Stimulated activated CD8-positive, alpha-beta memory T cell treated with anti-CD3 and anti-CD28 coated beads, Interleukin-7, amount 100 ng/mL, for 1 hour (primary cell): ENCODE data around the gene TBCE.

ENCODE experiments used
- DNase-seq, 2 donors: peaks; one replicate each; pipeline ENCODE4 v3.0.0-alpha.2; 2020; ENCODE audit warnings: low read depth in 2 of 2

The TBCE gene

GRCh38 chr1:235410467-235410866 is 43.2 kb downstream of the TBCE start:
- DNase-seq, result no peak

- no peak for DNase-seq
Observed at GRCh38 chr1:235411489-235412486, 44.6 kb downstream of the TBCE start.

DNA sequence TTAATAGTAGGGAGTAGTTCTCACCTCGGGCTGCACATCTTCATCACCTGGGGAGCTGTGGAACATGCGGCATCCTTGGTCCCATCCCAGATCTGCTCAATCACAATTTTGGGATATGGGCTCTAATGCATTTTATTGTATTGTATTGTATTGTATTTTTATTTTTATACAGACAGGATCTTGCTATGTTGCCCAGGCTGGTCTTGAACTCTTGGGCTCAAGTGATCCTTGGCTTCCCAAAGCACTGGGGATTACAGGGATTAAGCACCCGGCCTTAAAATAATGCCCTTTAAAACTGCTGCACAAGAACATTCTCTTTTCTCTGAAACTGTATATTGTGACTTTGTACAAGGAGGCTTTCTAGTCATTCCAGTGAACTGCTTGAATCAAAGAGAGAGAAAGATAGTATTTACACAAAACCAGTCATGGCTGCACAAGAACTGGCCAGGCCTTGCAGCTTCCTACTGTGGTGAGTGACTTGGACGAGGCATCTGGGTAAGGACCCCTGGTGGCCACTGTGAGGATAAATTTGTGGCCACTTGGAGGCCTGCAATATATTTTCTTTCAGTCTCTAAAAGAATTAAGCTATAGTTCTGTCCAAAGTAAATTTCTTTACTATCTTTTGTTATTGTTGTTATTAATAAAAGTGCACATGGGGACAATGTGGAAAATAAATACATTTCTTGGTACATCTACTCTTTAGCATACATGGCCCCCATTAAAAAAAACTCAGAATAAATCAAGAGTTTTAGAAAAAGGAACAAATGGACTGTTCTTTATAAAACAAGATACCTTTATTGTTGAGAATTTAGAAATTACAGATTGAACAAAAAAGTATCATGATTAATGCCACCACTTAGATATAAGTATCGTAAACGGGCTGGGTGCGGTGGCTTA is 48.0 kb downstream of the TBCE start:
- peak; percentile 23 to 31 for DNase-seq

DNA sequence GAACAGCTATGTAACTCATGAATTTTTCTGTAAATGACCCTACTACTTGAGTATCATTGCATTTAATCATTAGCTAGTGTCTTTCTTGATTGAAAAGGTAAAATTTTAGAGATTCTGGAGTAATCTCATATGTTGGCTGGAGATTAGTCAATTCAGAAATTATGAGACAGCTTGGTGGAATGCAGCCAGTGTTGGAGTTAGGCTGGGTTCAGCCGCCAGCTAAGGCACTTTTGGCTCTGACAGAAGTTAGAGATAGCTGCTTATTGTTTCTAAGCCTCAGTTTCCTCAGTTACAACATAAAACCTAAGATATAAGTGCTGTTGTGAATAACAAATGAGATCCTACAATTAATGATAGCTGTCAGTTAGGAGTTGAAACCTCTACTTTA is 49.4 kb downstream of the TBCE start:
- no peak for DNase-seq

DNA sequence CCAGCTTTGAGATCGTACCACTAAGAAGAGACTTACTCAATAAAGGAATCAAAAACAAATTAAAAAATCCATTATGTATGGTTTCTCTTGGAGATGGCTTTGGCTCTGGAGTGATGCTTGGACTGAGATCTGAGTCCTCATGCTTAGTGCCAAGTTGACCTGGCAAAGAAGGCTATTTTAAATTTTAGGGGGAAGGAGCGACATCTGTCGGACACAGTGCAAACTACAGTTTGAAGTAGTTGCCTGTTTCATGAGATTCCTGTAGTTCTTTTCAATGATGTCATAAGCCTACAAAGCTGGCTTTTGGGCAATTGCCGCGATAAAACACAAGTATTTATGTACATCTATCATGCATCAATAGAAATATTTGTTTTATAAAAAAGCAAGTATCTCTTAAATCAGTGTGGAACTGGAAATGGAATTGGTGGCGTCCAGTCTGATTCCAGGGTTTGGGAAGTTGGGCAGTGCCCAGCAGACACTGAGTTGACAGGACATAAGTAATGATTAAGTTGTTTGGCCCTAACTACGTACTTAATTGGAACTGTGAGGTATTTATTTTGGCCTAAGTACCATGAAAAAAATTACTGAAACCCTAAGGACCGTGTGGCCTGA is 50.0 kb downstream of the TBCE start:
- DNase-seq, result peak; percentile 19 to 33

- no peak for DNase-seq
Observed at GRCh38 chr1:235421751-235422150, 54.5 kb downstream of the TBCE start.

DNA sequence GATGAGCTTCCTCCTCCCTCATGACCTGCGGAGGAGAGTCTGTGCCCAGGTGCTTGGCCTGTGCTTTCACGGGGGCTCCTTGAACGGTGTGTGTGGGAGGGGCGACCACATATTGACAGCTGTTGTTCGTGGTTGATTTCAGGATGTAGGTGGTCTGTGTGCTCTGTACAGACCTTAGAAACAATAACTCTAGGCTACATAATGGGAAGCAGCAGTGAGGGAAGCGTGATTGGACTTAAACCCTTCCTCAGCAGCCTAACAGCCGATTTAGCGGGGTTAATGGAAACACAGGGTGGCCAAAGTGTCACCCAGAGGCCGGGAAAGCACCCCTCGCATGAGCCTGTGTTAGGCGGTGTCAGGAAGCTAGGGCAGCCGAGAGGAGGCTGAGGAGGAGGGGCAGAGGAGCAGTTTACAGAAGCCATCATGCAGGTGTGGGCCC is 56.0 kb downstream of the TBCE start:
- DNase-seq, result peak in 1 of 2 donors; percentile 2

- DNase-seq, result no peak
Observed at GRCh38 chr1:235424092-235424491, 56.9 kb downstream of the TBCE start.

DNA sequence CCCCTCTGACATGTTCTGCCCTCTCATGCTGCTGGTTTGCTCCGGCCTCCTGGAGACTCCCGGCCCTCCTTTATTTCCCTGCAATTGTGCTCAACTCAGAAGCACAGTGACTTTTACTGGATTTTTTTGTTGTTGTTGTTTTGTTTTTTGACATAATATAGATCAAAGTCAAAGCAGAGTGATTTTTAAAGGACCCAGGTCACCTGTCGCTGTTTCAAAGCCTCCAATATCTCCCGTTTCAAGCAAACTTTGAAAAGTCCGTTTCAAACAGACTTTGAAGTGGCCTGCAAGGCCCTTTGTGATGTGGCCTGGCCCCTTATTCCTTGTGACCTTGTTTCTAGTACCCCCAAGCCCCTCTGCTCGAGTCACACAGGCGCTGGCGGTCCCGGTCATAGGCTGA is 58.1 kb downstream of the TBCE start:
- DNase-seq, result no peak

- DNase-seq, result no peak
Observed at GRCh38 chr1:235426143-235426542, 58.9 kb downstream of the TBCE start.

- DNase-seq, result no peak
Observed at GRCh38 chr1:235426680-235427079, 59.5 kb downstream of the TBCE start.

- no peak for DNase-seq
Observed at GRCh38 chr1:235427447-235427846, 60.2 kb downstream of the TBCE start.

GRCh38 chr1:235429143-235429542 is 61.9 kb downstream of the TBCE start:
- no peak for DNase-seq

- no peak for DNase-seq
Observed at GRCh38 chr1:235430991-235431390, 63.8 kb downstream of the TBCE start.

GRCh38 chr1:235434001-235434400 is 66.8 kb downstream of the TBCE start:
- DNase-seq, result no peak

GRCh38 chr1:235441159-235441685 is 74.0 kb downstream of the TBCE start:
- DNase-seq, result no peak

GRCh38 chr1:235442788-235443429 is 75.7 kb downstream of the TBCE start:
- DNase-seq, result no peak

GRCh38 chr1:235448616-235449015 is 81.4 kb downstream of the TBCE start:
- no peak for DNase-seq

DNA sequence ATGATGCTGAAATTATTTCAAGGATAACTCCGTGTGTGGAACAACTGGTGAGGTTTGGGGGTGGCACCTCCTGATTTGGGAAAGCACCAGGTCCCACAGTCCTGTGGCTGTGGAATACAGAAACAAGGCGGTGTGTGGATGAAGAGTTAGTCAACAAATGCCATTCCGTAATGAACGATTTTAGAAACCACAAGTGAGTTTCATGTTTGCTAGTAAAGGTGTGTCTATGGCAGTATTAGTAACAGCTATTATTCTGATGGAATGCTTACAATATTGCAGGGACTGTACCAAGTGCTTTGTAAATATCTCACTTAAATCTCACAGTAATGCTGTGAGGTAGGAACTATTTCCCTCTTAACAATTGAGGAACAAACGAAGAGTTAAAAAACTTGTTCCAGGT is 83.2 kb downstream of the TBCE start:
- DNase-seq, result no peak

- DNase-seq, result no peak
Observed at GRCh38 chr1:235450886-235451483, 83.8 kb downstream of the TBCE start.

DNA sequence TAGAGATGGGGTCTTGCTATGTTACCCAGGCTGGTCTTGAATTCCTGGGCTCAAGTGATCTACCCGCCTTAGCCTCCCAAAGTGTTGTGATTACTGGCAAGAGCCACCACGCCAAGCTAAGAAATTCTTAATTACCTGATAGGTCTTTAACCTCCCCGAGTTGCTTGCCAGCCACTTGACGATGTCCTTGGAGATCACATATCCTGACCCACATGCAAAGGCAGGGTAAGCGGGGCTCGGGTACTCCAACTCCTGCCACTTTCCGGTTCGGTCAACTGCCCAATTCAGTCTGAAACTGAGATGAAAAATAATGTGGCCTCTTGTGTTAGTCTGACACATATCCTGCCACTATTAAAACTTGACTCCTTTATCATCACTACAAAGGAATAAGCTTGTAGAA is 86.8 kb downstream of the TBCE start:
- no peak for DNase-seq
